ENCODE data around the gene RBM3. TPM values are rescaled to one million over a fixed set of nuclear protein-coding genes. Genes with fewer than 3 reads are reported as not detected.

Gene RBM3
- polyA plus RNA-seq, 1 donor: 305 TPM

DNA sequence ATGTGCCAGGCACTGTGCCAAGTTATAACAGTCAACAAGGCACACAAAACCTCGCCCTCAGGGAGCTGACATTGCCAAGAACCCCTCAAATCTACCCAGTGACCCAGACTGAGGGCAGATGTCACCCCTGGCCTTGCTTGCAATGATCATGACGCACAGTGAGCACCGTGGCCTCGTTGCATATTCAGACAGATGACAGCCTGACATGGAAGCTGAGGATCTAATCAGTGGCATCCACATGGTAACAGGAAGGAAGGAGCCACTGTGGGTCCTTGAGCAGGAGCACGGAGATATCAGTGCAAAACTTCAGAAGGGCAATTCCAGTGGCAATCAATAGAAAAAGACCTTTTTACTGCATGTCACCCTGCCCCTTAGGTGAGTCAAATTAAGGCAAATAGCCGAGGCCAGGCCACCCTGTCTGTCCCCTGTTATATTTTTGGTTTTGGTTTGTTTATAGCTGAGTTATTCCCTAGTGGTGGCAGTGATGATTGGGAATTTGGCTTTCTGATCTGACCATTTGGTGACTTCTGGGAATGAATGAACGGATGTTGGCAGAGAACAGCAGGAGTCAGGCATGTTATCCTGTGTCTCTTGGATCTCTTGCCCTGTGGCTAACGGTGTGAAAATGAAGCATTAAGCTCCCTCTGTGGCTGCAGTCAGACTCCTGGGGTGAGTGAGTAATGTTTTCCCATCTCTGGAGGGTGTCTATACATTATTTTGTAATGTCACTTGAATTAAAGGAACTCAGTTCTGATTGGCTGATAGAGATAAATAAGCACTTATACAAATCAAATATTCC lies 43.5 kb downstream of the RBM3 start:
- no peak for DNase-seq (ENCODE audit: low read depth)

DNA sequence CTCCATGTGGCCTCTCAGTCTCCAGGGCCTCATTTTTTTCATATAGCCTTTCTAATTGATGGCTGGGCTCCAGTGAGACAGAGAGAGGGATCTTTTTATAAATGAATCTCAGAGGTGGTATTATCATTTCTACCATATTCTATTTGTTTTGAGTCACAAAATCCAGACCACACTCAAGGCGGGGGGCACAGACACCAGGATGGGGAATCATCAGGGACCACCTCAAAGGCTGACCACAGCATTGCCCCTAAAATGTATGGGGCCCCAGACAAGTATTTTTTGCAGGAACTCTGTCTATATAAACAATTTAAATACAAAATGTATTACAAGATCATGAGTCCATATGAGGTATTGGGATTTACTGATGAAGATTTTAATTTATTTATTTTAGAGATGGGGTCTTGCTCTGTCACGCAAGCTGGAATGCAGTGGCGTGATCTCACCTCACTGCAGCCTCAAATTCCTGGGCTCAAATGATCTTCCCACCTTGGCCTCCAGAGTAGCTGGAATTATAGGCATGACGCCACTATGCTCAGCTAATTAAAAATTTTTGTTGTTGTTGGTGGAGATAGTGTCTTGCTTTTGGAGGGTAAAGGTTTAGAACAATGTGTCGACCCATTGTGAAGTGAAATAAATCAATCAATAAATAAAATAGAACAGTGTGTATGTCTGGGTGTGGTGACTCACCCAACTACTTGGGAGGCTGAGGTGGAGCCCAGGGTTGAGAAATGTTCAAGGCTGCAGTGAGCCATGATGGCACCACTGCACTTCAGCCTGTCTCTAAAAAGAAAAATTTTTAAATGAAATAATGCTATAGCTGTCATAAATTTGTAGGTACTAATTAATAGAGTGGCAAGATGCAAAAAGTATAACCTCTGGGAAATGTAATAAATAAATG lies 52.4 kb downstream of the RBM3 start:
- DNase-seq (ENCODE audit: low read depth): no peak

Other genes with a start within 250 kb of the RBM3 start
- gene SSX3, start 217.8 kb upstream of the RBM3 start, polyA plus RNA-seq (ENCODE audit: insufficient read length): not detected
- gene SSX4, start 190.9 kb upstream of the RBM3 start, polyA plus RNA-seq (ENCODE audit: insufficient read length): not detected
- not detected for gene SSX4B, start 162.5 kb upstream of the RBM3 start, polyA plus RNA-seq (ENCODE audit: insufficient read length)
- gene SLC38A5, start 104.2 kb upstream of the RBM3 start, polyA plus RNA-seq (ENCODE audit: insufficient read length): 4.9 TPM
- 22.2 TPM for gene FTSJ1, start 98.3 kb upstream of the RBM3 start, polyA plus RNA-seq (ENCODE audit: insufficient read length)
- 3.3 TPM for gene PORCN, start 65.5 kb upstream of the RBM3 start, polyA plus RNA-seq (ENCODE audit: insufficient read length)
- 18.7 TPM for gene EBP, start 52.7 kb upstream of the RBM3 start, polyA plus RNA-seq (ENCODE audit: insufficient read length)
- 8.7 TPM for gene TBC1D25, start 34.8 kb upstream of the RBM3 start, polyA plus RNA-seq (ENCODE audit: insufficient read length)
- gene WDR13, start 23.0 kb downstream of the RBM3 start, polyA plus RNA-seq (ENCODE audit: insufficient read length): 86.3 TPM
- 2.7 TPM for gene WAS, start 109.3 kb downstream of the RBM3 start, polyA plus RNA-seq (ENCODE audit: insufficient read length)
- gene SUV39H1, start 122.2 kb downstream of the RBM3 start, polyA plus RNA-seq (ENCODE audit: insufficient read length): 3.6 TPM
- gene GLOD5, start 187.3 kb downstream of the RBM3 start, polyA plus RNA-seq (ENCODE audit: insufficient read length): not detected
- 0.22 TPM for gene GATA1, start 212.1 kb downstream of the RBM3 start, polyA plus RNA-seq (ENCODE audit: insufficient read length)
- 94.3 TPM for gene HDAC6, start 227.6 kb downstream of the RBM3 start, polyA plus RNA-seq (ENCODE audit: insufficient read length)

All from forelimb muscle (tissue), 1 donor.